Loucy (cell line): Measurements from ENCODE around the gene RGS12.

Experiments used
- H2AFZ ChIP-seq: fragments of 200-600 bp; sonication (generic); 2 replicates; pipeline ENCODE4 v1.6.0; 2016; ENCODE audit warnings: antibody characterized with exemption, mild to moderate bottlenecking, low read length, moderate library complexity
- H3F3A ChIP-seq: fragments of 200-600 bp; 2 replicates; pipeline ENCODE4 v1.6.0; 2016; ENCODE audit warnings: antibody characterized with exemption, low read depth, mild to moderate bottlenecking
- H3K27me3 ChIP-seq: fragments of 200-600 bp; sonication (generic); 2 replicates; pipeline ENCODE4 v1.6.1; 2014; ENCODE audit warnings: low read length, mild to moderate bottlenecking; ENCODE audit not compliant: insufficient read depth, poor library complexity, severe bottlenecking
- H3K36me3 ChIP-seq: fragments of 200-600 bp; sonication (generic); 2 replicates; pipeline ENCODE4 v1.6.1; 2016; ENCODE audit warnings: low read length; ENCODE audit not compliant: insufficient read depth
- H3K4me1 ChIP-seq: fragments of 200-600 bp; sonication (generic); 2 replicates; pipeline ENCODE4 v1.5.1; 2014; ENCODE audit warnings: low read length, mild to moderate bottlenecking; ENCODE audit not compliant: insufficient read depth, poor library complexity, severe bottlenecking
- H3K4me2 ChIP-seq: fragments of 200-600 bp; sonication (generic); 2 replicates; pipeline ENCODE4 v1.6.0; 2014; ENCODE audit warnings: antibody characterized with exemption, low read length, low read depth, mild to moderate bottlenecking; ENCODE audit not compliant: poor library complexity, severe bottlenecking
- H3K4me3 ChIP-seq: fragments of 200-600 bp; sonication (generic); 2 replicates; pipeline ENCODE4 v1.5.1; 2014; ENCODE audit warnings: low read length, mild to moderate bottlenecking, mixed read lengths; ENCODE audit not compliant: poor library complexity, severe bottlenecking
- H3K79me2 ChIP-seq: fragments of 200-600 bp; sonication (generic); 2 replicates; pipeline ENCODE4 v1.6.1; 2014; ENCODE audit warnings: low read length; ENCODE audit not compliant: insufficient read depth
- H3K9ac ChIP-seq: fragments of 200-600 bp; sonication (generic); 2 replicates; pipeline ENCODE4 v1.6.0; 2014; ENCODE audit warnings: mild to moderate bottlenecking, low read depth, low read length, moderate library complexity; ENCODE audit not compliant: poor library complexity, severe bottlenecking
- H3K9me2 ChIP-seq: fragments of 200-600 bp; sonication (generic); replicated peaks from 2 replicates; pipeline ENCODE4 v1.6.1; 2016; ENCODE audit warnings: low read depth, low read length, mixed read lengths
- H3K9me3 ChIP-seq: fragments of 200-600 bp; sonication (generic); 2 replicates; pipeline ENCODE4 v1.6.1; 2014; ENCODE audit warnings: mild to moderate bottlenecking, antibody characterized with exemption, low read length, low read depth; ENCODE audit not compliant: insufficient read depth
- H4K20me1 ChIP-seq: fragments of 200-600 bp; sonication (generic); 2 replicates; pipeline ENCODE4 v1.6.0; 2014; ENCODE audit warnings: antibody characterized with exemption, low read length, mild to moderate bottlenecking; ENCODE audit not compliant: insufficient read depth, poor library complexity, severe bottlenecking
- EZH2phosphoT487 ChIP-seq: fragments of 200-600 bp; IDR thresholded peaks from 2 replicates; pipeline ENCODE4 v1.6.1; 2018; ENCODE audit warnings: antibody characterized with exemption, mild to moderate bottlenecking, moderate library complexity, borderline replicate concordance
- TF ChIP-seq, protein P1 (sequence below): fragments of 200-600 bp; sonication (generic); conservative IDR thresholded peaks from 2 replicates; pipeline ENCODE4 v1.5.1; 2014; ENCODE audit warnings: mild to moderate bottlenecking, antibody characterized with exemption, low read length

RGS12 gene

DNA sequence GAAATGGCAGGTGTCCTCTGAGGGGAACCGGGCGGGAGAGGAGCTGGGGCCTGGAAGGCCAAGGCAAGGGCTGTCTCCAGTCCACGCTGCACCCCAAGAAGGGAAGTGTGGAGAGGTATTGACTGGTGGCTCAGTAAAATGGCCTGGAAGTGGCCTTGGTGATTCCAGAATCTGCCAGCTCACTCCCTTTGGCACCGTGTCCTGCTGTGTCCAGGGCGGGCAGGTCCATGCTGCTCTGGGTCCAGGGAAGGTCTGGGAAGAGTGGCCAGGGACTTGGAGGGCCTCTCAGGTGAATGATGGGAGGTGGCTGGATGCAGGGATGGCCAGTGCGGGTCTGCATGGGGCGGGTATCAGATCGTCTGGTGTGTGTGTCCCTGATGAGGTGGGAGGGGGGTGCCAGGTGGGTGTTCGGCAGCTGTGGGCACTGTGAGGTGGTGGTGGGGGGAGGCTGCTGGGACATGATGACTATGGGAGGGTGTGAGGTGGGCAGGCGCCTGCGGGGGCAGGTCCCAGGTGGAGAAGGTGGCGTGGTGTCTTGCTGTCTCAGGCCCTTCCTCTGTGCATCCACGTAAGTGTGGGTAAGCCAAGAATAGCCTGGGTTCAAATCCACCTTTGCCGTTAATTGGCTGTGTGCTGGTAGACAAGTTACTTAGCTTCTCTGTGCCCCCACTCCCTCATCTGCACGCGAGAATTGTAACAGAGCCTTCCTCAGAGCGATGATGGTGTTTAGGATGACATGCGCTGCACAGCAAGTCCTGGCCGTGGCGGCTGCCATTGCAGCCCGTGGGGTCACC is 17.7 kb downstream of the RGS12 start:
- Histone ChIP-seq H3K4me3 (no peak overlapping the region), H3K9me3 (no peaks in the 10 kb centered on the region), H3K9me2 (no peaks in the 10 kb centered on the region), H3K27me3 (no peaks in the 10 kb centered on the region), H3K9ac (no peak overlapping the region), H3K4me2 (no peak overlapping the region), H3K4me1 (peaks cover 32% of the 10 kb centered on the region), H3K36me3 (peaks cover 15% of the 10 kb centered on the region; the same call in 1 of the 2 replicates), H3K79me2 (peaks cover 88% of the 10 kb centered on the region), H3F3A (peaks cover 4% of the 10 kb centered on the region; the same call in 1 of the 2 replicates), H2AFZ (no peak overlapping the region), H4K20me1 (peaks cover 19% of the 10 kb centered on the region)
- TF ChIP-seq, protein P1, sequence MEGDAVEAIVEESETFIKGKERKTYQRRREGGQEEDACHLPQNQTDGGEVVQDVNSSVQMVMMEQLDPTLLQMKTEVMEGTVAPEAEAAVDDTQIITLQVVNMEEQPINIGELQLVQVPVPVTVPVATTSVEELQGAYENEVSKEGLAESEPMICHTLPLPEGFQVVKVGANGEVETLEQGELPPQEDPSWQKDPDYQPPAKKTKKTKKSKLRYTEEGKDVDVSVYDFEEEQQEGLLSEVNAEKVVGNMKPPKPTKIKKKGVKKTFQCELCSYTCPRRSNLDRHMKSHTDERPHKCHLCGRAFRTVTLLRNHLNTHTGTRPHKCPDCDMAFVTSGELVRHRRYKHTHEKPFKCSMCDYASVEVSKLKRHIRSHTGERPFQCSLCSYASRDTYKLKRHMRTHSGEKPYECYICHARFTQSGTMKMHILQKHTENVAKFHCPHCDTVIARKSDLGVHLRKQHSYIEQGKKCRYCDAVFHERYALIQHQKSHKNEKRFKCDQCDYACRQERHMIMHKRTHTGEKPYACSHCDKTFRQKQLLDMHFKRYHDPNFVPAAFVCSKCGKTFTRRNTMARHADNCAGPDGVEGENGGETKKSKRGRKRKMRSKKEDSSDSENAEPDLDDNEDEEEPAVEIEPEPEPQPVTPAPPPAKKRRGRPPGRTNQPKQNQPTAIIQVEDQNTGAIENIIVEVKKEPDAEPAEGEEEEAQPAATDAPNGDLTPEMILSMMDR: no peak
- TF ChIP-seq EZH2phosphoT487: no peak

DNA sequence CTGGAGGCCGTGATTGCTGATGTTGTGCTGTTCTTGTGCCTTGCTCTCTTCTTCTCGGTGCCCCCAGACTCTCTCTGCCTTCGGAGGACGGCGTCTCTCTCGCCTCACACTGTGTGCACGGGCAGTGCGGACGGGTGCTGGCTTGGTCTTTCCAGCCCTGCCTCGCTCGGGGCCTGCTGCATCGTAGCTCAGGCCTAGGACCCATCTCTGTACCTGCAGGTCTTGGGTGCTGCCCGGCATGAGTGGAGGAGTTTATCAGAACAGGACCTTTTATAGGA is 18.2 kb downstream of the RGS12 start:
- Histone ChIP-seq H3K4me2 (no peak overlapping the region), H3F3A (peaks cover 2% of the 10 kb centered on the region; the same call in 1 of the 2 replicates), H3K9me3 (no peaks in the 10 kb centered on the region), H3K4me1 (peaks cover 27% of the 10 kb centered on the region), H3K9me2 (no peaks in the 10 kb centered on the region), H4K20me1 (peaks cover 19% of the 10 kb centered on the region), H2AFZ (no peak overlapping the region), H3K79me2 (peaks cover 90% of the 10 kb centered on the region), H3K4me3 (no peak overlapping the region), H3K9ac (no peak overlapping the region), H3K36me3 (peaks cover 18% of the 10 kb centered on the region; the same call in 1 of the 2 replicates), H3K27me3 (no peaks in the 10 kb centered on the region)
- TF ChIP-seq, protein P1: no peak

DNA sequence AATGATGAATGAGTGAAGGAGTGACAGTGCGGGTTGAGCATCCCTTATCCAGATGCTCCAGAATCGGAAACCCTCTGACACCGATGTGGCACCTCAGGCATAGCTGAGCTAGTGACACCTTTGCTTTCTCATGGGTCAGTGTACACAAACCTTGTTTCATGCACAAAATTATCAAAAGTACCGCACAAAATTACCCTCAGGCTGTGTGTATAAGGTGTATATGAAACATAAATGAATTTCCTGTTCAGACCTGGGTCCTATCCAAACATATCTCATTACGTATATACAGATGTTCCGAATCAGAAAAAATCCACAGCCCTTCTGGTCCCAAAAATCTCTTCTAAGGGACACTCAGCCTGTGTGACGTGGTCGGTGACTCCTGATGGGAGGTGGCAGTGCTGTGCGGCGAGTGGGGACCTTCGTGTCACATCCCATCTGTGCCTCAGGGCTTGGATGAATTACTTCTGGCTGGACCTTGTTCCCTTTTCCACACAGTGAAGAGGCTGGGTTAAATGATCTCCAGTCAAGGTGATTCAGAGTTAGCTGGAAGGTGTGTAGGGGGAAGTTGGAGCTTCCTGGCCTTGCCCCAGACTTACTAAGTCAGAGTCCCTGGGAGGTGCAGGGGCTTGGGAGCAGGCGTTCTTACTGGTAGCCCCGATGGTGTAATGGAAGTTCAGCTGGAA is 18.8 kb downstream of the RGS12 start:
- H3F3A ChIP-seq: no peaks in the 10 kb centered on the region
- H3K79me2 ChIP-seq: peaks cover 90% of the 10 kb centered on the region
- H3K36me3 ChIP-seq: peaks cover 24% of the 10 kb centered on the region; the same call in 1 of the 2 replicates
- H3K4me3 ChIP-seq: no peak overlapping the region
- no peak for TF ChIP-seq EZH2phosphoT487
- TF ChIP-seq, protein P1: no peak
- no peak overlapping the region for H2AFZ ChIP-seq
- no peak overlapping the region for H3K4me2 ChIP-seq
- no peaks in the 10 kb centered on the region for H3K27me3 ChIP-seq
- H3K4me1 ChIP-seq: peaks cover 21% of the 10 kb centered on the region
- no peaks in the 10 kb centered on the region for H3K9me2 ChIP-seq
- peaks cover 24% of the 10 kb centered on the region for H4K20me1 ChIP-seq
- no peaks in the 10 kb centered on the region for H3K9me3 ChIP-seq
- H3K9ac ChIP-seq: no peak overlapping the region
